ENCODE results near the gene UBE2Q1.

Gene UBE2Q1

DNA sequence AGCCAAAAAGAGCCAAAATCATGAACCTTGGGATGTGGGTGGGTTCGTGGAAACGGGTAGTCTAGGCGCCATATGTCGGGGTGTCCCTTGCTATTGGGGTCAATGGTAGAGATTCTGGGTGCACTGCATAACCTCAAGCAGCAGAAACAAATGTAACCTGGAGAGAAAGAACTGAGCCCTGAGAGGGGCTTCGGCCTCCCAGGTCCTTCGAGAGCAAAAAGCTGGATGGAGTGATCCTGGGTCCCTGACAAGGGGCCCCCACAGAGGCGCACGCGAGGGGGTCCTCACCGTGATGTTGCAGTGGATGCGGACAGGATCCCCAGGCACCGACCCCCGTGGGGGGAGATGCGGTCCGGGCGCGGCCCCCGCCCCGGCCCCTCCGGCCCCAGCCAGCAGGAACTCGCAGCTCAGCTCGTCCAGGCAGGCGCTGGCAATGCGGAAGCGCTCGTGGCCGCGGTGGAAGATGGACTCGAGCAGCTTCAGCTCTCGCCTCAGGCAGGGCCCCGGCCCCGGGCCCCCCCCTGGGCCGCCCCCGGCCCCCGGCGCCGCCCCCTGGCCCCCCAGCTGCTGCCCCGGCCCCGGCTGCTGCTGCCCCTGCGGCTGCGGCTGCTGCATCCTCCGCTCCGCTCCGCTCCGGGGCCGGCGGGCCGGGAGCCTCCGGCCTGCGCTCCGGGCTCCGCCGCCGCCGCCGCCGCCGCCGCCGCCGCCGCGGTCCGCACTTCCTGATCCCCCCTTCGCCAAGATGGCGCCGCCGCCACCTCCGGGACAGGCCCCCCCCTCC, at the start of gene UBE2Q1:
TSS of gene UBE2Q1 (minus strand) at position 724 of the 781 bp plus-strand sequence. CDS start at position 615, 109 bp downstream.
- peak; percentile 34 for DNase-seq

DNA sequence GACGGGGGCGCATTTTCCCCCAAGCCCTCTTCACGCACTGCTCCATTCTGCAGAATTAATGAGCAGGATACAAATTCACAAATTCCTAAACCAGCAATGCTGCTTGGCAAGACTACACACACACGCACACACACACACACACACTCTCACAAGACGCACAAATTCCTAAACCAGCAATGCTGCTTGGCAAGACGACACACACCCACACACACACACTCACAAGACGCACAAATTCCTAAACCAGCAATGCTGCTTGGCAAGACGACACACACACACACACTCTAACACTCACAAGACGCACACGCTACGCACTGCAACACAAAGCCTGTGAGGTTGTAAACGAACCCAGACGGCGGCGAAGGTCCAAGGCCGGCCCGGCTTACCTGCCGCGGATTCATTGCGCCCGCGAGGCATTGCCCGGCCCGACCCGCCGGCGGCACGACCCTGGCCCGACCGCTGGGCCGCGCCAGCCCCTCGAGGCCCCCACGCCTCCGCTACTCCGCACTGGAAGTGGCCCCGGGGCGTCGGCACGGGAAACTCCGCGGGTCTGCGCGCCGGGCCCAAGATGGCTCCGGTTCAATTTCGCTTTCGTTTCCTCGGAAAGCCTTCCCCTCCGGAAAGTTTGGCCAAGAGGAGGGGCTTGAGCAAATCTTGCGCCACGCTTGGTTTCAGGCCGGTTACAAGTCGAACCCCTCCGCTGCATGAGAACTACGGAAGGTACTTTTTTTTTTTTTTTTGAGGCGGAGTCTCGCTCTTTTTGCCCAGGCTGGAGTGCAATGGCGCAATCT, 49.3 kb upstream of the UBE2Q1 start, which contains the start of gene ADAR:
TSS of gene ADAR (minus strand) at position 578 of the 788 bp plus-strand sequence. CDS start at position 398, 180 bp downstream.
- peak; percentile 98 for DNase-seq

DNA sequence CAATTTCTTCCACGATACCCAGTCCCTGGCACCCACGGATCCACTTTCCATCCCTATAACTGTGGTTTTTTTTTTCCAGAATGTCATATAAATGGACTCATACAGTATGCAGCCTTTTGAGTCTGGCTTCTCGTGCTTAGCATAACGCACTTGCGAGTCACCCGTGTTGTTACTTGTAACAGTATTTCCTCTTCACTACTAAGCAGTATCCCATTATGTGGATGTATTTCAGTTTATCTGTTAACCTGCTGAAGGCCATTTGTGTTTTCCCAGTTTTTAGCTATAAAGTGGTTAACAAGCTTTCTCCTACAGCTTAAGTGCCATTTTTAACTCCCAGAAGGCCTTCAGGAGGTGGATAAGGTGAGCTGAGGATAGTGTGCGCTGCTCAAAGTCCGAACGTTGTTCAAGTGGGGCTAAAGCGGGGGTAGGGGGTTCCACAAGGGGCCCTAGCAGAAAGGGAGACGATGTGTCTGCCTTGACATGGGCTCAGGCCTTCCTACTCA, 48.7 kb upstream of the UBE2Q1 start:
- DNase-seq: peak; percentile 60

DNA sequence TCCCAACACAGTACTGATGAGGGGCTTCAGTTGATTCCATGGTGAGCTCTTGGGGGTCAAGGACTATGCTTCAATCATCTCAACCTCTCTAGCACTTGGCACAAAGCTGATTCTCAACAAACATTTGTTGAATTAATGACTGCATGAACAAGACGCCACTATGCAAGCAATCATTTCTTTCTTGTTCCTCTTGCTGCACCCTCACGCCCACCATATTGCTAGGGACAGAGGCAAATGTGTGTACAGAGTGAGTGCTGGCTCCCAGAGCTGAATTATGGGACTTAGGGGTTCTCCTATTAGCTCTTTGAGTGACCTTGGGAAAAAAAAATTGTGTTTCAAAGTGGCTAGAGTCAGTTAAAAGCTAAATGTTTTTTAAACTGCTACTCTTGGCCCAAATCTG, 47.1 kb upstream of the UBE2Q1 start:
- DNase-seq: no peak

DNA sequence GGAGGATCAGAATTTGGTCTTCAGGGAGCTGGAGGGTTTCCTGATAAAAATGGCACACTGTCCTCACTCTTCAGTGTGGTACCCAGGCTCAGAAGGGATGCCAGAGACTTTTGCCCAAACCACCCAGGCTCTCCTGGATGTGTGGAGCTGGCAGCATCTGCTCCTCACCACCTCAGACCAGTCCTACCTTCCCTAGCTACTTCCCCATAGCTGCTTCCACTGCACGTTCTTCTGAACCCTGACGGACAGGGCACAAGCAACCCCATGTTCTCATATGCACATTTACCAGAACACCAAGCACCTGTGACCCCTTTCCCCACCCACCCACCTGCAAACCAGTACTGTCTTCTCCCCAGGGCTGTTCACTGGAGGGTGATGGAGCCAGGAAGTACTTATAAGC, 44.9 kb upstream of the UBE2Q1 start:
- DNase-seq: no peak

DNA sequence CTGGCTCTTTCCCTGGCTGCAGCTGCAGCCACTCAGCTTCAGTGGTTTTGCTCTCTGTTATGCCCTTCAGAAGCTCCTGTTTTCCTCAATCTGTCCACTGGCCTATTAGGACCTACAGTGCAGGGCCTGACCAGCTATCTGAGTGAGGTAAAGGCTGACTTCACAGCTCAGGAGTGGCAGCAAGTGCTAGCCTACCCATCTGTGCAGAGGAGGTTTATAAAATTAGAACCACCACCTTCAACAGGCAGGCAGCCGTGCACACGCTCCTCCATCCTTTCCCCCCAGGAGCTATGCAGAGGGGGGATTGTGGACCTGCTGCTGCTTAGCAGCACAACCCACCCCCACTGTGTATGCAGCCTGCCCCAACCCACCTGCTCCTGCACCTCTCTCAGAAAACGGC, 41.2 kb upstream of the UBE2Q1 start:
- DNase-seq: no peak

DNA sequence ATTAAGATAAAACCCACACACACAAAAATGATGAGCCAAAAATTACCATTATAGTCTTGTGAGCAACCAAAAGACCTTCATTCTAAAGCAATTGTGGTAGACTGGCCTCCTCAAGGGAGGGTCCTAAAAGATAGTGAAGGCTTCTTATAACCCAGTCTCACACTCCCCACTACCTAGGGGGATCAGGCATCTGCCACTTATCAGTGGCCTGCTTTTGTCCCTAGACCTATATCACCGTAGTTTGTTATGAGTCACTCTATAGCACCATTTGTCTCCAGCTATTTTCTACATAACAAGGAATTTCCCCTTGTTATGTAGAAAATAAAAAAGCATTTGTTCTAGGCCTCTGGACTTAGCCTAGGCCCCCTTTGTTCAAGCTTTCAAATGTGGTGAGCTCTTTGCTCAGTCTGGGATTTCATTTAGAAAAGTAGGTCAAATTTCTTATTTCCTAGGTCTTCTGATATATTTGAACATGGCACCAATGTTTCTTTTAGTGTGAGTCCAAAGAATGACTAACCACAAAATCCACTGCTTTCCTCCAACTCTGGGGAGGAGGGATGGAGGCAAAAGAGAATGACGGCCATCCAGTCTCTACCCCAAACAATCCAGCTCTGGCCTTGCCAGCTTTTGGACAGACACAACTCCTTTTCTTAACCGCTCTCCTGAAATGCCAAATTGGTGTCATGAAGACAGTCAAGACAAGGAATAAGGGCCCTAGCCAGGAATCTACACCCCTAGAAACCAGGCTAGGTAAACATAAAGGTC, 40.6 kb upstream of the UBE2Q1 start:
- DNase-seq: no peak

DNA sequence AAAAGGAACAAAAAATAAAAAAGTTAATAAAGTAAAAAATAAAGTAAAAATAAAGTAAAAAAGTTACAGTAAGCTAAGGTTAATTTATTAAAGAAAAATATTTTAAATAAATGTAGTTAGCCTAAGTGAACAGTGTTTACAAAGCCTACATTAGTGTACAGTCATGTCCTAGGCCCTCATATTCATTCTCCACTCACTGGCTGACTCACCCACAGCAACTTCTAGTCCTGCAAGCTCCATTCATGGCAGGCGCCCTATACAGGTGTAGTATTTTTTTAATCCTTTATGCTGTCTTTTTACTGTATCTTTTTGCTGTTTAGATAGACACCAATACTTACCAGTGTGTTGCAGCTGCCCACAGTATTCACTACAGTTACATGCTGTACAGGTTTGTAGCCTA, 37.2 kb upstream of the UBE2Q1 start:
- DNase-seq: peak; percentile 52

DNA sequence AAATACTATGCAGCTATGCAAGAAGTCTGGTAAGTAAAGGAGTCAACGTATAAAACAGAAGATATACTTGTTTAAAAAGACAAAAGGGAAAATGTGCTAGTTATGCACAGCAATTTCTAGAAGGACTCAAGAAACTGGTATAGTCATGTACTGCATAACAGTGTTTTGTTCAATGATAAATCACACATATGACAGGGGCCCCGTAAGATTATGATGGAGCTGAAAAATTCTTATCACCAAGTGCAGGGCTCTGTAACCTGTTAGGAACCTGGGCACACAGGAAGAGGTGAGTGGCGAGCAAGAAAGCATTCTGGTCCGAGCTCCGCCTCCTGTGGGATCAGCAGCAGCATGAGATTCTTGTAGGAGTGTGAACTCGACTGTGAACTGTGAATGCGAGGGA, 36.3 kb upstream of the UBE2Q1 start:
- DNase-seq: no peak

DNA sequence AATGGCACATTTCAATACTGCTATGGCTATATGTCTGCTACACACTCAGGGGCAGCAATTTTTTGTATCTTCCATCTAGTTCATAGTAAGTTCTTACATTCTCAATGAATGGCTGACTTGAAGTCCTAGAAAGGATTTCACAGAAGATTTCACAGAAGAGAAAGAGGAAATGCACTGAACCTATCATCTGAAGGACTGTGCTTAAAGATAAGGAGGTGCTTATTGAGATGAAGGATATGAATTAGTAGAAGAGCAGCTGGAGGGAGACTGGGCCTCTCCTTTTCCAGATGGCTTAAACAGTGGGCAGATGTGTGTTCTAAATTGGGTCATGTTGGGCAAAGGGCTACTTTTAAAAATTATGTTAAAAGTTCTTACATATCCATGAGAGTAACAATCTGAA, 34.9 kb upstream of the UBE2Q1 start:
- DNase-seq: no peak

DNA sequence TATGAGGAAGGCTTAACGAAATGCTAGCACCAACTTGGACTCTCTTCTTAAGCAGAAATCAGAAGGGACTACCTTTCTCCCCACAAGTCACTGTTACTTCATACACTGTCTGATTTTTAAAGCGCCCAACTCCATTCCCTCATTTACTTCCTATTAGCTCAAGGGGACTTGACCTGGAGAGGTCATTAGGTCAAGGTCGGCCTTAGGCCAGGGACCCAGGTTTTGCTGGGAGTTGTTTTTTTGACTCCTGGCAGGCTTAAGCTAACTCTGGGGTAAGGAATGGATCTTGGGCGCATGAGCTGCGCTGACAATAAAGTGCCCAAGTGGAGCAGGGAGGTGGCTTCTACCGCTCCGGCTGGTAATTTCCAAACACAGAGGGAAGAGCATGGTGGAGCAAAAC, 32.7 kb upstream of the UBE2Q1 start:
- no peak for DNase-seq

DNA sequence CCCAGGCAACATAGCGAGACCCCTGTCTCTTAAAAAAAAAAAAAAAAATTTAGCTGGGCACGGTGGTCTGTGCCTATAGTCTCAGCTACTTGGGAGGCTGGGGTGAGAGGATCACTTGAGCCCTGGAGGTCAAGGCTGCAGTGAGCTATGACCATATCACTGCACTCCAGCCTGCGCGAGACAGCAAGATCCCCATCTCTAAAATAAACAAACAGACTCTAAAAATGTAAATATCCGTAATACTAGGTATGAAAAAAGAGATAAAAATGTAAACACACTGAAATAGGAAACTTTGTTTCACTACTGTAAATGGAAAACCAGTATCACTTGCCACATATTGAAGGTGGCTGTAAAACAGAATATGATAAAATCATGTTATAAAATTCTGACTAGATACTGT, 32.3 kb upstream of the UBE2Q1 start:
- no peak for DNase-seq

DNA sequence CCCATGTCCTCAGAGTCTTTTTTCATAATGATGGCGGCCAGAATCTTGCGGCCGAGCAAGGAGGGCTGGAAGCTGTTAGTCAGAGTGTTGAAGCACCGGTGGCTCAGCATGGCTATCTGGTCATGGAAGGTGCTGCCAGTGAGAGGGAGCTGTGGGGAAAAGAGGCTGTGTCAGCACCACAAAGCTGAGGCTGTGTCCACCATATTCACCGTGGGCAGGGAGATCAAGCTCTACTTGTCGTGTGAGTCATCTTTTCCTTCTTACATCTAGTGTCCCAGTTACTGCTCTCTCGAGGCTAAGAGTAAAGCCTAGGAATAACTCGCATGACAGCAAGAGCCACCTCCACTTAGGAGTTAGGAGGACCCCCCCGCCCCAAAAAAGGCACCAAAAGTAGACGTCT, 31.3 kb upstream of the UBE2Q1 start:
- DNase-seq: no peak

DNA sequence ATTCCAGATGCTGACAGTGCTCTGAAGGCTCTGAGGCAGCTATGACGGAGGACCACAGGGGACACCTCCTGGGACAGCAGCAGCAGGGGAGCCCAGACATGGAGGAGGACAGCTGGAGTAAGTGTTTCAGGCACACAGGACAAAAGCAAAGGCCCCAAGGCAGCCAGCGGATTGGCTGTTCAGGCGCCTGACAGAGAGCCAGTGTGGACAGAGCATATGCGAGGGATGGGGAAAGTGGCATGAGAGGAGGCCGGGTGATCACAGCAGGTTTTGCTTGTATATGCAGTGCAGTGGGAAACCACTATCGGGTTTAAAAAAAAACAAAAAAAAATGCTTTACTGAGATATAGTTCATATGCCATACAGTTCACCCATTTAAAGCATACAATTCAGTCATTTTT, 28.2 kb upstream of the UBE2Q1 start:
- DNase-seq: no peak

DNA sequence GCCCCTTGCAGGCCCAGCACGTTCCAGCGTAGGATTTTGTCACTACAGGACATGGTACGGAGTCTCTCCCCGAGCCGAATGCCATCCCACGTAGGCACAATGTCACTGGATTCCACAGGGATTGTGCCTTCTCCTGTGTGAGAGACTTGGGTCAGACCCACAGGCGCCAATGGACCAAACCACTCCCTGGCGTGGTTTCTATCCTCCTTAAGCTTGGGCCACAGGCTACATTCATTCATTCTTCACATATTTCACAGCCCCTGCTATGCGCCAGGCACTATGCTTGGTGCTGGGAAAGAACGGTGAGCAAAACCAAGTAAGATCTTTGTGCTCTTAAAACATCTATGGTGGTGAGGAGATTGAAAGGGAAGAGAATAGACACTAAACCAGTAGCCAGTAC, 27.8 kb upstream of the UBE2Q1 start:
- no peak for DNase-seq

DNA sequence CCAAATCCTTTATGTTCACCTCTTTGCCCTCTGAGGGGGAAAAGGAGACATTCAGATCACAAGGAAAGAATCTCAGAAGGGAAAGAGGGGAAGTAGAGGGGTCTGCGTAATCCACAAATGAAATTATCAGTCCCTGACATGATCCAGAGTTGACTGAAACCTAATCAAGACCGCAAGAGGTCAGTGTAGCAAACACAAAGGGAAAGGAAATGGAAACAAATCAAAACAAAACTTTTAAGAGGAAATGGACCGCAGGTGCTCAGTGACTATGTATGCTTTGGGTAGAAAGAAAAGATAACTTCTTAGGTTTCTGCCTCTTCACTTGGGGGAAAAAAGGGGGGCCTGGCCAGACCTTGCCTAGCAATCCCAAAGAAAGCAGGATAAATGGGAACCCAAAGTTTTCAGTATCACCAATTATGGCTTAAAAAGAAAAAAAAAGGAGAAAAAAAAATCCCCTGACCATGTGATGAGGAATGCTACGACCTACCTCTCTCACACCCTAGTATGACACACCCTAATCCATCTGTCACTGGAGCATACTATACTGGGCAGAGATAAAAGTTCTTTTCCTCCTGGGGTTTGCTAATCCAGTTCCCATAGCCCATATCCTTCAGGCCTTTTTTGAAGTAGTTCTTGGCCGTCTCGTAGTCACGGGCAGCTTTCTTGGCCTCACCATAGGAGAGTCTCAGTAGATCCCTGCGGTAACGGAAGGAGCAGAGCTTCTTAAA, 26.0 kb upstream of the UBE2Q1 start:
- DNase-seq: no peak

DNA sequence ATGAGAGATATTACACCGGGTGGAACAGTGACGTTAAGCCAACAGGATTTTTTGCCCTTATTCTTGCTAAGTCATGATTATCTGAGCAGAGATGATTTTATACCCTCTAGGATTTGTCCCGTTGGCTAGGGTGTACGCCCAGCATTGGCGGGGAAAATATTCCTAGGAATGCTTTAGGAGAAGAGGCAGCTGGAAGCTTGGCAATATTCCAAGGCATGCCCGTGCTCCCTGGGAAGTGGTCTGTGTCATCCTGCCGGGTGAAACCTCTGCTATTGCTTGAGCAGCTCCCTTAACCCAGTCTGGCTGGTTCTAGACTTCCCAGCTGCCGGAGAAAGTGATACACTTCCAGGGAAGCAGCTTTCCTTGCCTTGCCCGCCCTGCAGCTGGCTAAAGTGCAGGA, 25.3 kb upstream of the UBE2Q1 start:
- DNase-seq: no peak

DNA sequence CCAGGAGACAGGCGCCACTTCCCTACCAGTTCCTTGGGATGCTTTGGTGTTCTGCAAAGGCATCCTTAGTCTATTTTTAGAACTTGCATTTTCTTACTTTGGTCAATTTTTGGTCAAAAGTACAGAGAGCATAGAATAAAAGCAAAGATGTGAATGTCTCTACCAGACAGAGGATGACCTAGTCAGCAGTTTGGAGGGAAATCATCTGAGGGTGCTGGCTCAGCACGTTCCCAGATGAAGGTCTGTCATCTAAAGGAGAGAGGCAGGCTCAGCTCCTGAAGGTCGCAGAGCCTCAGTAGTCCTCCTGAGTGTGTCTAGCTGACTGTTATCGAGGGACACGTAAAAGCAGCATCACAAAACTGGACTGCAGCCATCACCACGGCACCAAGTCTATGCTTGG, 24.4 kb upstream of the UBE2Q1 start:
- DNase-seq: no peak

DNA sequence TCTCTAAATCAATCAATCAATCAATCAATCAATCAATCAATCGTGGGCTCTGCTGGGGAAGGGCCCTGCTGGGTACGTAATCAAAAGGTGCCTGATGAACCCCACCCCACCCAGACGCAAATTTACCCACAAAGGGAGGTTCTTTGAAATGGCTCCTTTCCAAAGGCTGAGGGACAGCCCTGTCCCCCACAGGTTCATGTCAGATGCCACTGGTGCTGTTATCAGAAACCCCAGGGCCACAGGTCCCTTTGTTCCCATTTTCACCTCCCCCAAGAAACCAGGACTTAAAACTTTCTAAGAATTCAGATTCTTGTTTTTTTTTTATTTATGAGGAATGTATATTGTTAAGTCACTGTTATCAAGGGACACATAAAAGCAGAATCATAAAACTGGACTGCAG, 23.3 kb upstream of the UBE2Q1 start:
- DNase-seq: no peak

DNA sequence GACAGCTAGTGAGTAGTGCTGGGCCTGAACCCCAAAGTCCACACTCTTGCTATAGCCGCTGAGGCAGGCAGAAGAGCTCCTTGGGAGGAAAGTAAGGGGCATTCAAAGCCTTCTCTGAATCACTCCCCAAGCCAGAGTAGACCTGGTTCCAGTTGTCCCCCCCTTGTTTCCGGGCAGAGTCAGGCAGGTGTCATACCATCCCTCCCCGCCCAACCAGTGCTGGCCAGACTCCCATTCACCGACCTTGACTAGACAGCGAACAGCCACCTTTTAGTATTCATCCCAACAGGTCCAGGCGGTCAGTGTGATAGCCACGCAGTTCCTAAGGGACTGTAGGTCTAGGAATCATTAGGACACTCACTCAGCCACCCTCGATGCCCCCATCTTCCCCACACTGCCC, 20.9 kb upstream of the UBE2Q1 start:
- DNase-seq: no peak

DNA sequence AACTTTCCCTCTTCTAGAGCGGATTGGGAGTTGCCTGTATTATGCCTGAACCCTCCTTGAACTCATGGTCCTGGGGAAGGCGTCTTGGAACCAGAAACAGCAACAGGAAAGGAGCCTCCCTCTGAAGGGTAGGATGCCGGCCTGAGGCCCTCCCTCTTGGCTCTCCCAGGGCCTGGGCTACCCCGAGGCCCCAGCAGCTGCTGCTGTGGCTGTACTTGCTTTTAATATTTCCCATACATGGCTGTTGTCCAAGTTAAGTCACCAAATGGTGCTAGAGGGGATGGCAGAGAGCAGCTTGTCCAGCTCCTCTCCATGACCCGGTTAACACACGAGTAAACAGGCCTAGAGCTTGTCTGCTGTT, 19.6 kb upstream of the UBE2Q1 start:
- no peak for DNase-seq

DNA sequence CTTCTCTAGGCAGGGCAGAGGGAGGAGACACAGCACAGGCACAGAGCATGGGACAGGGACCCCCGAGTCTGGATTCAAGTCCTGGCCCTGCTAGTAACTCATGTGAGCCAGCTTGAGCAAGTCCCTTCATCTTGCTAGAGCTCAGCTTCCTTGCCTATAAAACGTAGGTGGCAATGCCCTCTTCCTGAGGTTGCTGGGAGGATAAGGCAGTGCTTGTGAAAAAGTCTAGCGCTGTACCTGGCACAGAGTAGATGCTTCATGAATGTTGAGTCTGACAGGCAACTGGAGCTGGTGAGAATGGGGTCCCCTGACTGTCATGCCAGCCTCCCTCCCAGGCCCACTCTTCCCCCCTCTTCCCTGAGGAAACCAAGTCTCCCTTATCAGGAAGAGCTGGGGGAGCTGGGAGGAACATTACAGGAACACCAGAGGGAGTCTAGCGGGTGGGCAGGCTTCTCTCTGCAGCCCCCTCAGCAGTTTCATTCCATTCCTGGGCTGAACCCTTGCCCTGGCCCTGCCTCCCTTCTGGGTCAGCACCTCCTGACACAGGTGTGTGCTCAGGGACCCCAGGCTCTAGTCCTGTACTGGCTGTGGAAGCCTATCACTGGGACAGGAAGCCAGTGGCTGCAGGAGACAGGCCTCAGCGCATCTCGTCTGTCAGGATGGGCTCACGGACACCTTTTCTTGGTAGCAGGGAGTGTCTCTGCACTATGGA, 19.0 kb upstream of the UBE2Q1 start:
- DNase-seq: no peak

All from EL (cell line).